ENCODE results near the gene SOX13. TPM values are rescaled to one million over a fixed set of nuclear protein-coding genes. Genes with fewer than 3 reads are reported as not detected.

SOX13 gene
- total and polyA plus RNA-seq, 11 donors: 8.2 to 16.0 (median 12.6) TPM

- peak overlapping the region in 2 of 12 donors; percentile 8 for H3K4me3 ChIP-seq
- intact Hi-C loops (cut with DNase I): loop anchor here in 1 of 10 donors (5.0 kb wide), 1 partner anchor 47 kb away; no protein-coding TSS in a partner anchor
Measured at GRCh38 chr1:204080163-204080903, 7.4 kb downstream of the SOX13 start.

DNA sequence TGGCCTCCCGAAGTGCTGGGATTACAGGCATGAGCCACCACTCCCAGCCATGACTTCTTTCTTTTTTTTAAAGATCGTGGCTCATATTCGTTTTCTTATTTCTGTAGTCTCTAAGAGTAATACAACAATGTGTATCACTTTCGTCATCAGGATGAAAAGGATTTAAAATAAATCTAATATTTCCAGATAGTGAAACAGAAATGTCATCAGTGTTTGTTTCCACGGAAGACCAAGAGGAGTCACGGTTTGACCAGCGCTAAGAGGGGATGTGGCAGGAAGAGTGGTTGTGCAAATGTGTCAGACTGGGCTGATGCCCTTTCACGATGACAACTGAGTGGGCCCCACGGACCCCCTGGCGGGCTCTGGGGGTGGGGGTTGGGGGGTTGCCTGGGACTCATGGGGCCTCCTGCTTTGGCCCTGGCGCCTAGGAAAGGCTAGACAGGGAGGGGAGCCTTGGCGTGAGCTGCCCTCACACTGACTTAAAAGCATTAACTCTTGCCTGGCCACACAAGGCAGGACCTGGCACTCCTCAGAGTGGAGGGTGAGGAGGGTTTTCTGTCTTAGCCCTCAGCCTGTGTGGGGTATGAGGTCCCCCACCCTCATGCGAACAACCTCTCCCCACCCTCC is 8.4 kb downstream of the SOX13 start:
- Histone ChIP-seq H3K27me3 (peaks cover 0 to 3% (median 0%) of the 10 kb centered on the region in 9 donors), H3K4me3 (no peak overlapping the region), H3K27ac (peak overlapping the region in 4 of 12 donors; percentile 18 to 92 (median 20)), H3K9me3 (no peaks in the 10 kb centered on the region), H3K4me1 (peaks cover 0 to 95% (median 43%) of the 10 kb centered on the region in 12 donors), H3K36me3 (no peaks in the 10 kb centered on the region)
- WGBS, 4 donors: 54 to 65% (median 61%) methylated on average over 12 to 13 of the region's 13 CpGs
- ATAC-seq: no peak
- intact Hi-C loops (cut with DNase I): loop anchor here in 1 of 10 donors (5.0 kb wide), 1 partner anchor 46 kb away; no protein-coding TSS in a partner anchor
- TF ChIP-seq, protein P1, sequence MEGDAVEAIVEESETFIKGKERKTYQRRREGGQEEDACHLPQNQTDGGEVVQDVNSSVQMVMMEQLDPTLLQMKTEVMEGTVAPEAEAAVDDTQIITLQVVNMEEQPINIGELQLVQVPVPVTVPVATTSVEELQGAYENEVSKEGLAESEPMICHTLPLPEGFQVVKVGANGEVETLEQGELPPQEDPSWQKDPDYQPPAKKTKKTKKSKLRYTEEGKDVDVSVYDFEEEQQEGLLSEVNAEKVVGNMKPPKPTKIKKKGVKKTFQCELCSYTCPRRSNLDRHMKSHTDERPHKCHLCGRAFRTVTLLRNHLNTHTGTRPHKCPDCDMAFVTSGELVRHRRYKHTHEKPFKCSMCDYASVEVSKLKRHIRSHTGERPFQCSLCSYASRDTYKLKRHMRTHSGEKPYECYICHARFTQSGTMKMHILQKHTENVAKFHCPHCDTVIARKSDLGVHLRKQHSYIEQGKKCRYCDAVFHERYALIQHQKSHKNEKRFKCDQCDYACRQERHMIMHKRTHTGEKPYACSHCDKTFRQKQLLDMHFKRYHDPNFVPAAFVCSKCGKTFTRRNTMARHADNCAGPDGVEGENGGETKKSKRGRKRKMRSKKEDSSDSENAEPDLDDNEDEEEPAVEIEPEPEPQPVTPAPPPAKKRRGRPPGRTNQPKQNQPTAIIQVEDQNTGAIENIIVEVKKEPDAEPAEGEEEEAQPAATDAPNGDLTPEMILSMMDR (IDR thresholded peaks at IDR 0.05): no peak
- no peak for TF ChIP-seq POLR2A (IDR thresholded peaks at IDR 0.05)
- DNase-seq: no peak

More at GRCh38 chr1:204080163-204080903, 7.4 kb downstream of the SOX13 start:
- 32 to 39% (median 36%) methylated on average over 4 to 8 of the region's 8 CpGs for WGBS, 4 donors
- peaks cover 0 to 10% (median 0%) of the 10 kb centered on the region in 9 donors for H3K27me3 ChIP-seq
- peak; percentile 65 to 76 (median 72) for DNase-seq
- H3K27ac ChIP-seq: peak overlapping the region in 11 of 12 donors; percentile 6 to 92 (median 49)
- H3K4me1 ChIP-seq: peaks cover 0 to 96% (median 49%) of the 10 kb centered on the region in 12 donors
- H3K36me3 ChIP-seq: no peaks in the 10 kb centered on the region
- peak; percentile 72 to 75 (median 73) for ATAC-seq
- no peaks in the 10 kb centered on the region for H3K9me3 ChIP-seq
- TF ChIP-seq, protein P1 (IDR thresholded peaks at IDR 0.05): no peak
- TF ChIP-seq POLR2A (IDR thresholded peaks at IDR 0.05): no peak

DNA sequence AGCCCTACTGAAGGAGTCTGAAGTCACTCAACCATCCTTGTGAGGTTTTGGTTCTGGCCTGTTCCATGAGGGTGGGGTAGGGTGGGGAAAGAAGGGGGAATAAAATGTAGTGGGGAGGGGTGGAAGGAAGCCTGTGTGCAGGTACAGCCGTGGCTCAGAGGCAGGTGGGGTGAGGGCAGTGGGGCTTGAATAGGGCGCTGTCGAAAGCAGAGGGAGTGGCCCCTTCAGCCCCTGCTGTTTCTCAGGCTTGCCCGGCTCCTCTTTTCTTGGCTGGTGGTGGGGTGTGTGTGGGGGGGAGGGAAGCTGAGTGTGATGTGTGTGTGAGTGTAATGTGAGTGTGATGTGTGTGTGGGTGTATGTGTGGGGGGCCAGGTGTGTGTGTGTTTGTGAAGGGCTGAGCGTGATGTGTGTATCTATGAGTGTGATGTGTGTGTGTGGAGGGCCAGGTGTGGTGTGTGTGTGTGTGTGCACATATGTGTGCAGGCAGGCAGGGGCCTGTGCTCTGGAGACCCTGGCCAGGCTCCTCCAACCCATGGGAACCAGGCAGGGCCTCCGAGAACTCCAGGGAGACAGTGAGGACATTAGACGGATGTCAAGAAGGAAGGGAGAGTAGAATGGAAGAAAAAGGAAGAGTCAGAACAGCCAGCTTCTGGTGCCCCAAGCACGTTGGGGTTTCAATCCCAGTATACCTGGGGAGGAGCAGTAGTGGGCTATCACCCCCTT is 9.0 kb downstream of the SOX13 start:
- ATAC-seq: no peak
- 79 to 82% (median 80%) methylated on average over 7 to 8 of the region's 8 CpGs for whole genome bisulfite sequencing, 4 donors
- no peaks in the 10 kb centered on the region for H3K36me3 ChIP-seq
- intact Hi-C loops (cut with DNase I): loop anchor here in 1 of 10 donors (5.0 kb wide), 1 partner anchor 45 kb away; no protein-coding TSS in a partner anchor
- H3K9me3 ChIP-seq: no peaks in the 10 kb centered on the region
- TF ChIP-seq POLR2A (IDR thresholded peaks at IDR 0.05): no peak
- TF ChIP-seq, protein P1 (IDR thresholded peaks at IDR 0.05): no peak
- no peaks in the 10 kb centered on the region for H3K27me3 ChIP-seq
- H3K27ac ChIP-seq: peak overlapping the region in 5 of 12 donors; percentile 13 to 92 (median 20)
- H3K4me1 ChIP-seq: peaks cover 0 to 94% (median 42%) of the 10 kb centered on the region in 12 donors
- no peak for DNase-seq
- no peak overlapping the region for H3K4me3 ChIP-seq

Measured in heart left ventricle (tissue), 16 donors.